ENCODE results near the gene TSPAN1. TPM values are rescaled to one million over a fixed set of nuclear protein-coding genes. Genes with fewer than 3 reads are reported as not detected.

The TSPAN1 gene
- total RNA-seq, 2 donors from 2014 or later, result not detected

GRCh38 chr1:46192171-46192570, 17.3 kb downstream of the TSPAN1 start:
- H3K27ac Mint-ChIP-seq, result no peak overlapping the region
- H3K27ac ChIP-seq (ENCODE audit: low read depth, low read length), result no peak overlapping the region
- H3K4me3 ChIP-seq (ENCODE audit: low read length), result no peak overlapping the region
- no peaks in the 10 kb centered on the region for H3K27me3 ChIP-seq (ENCODE audit: control insufficient read depth, insufficient read depth, low read length, poor library complexity, severe bottlenecking)
- H3K36me3 Mint-ChIP-seq (ENCODE audit: low read depth), result peaks cover 62% of the 10 kb centered on the region
- WGBS, 2 experiments (ENCODE audit: insufficient coverage in 1 of 2, insufficient read length in 1 of 2), result 94 to 95% methylated on average over 6 to 10 of the region's 10 CpGs
- H3K36me3 ChIP-seq (ENCODE audit: control insufficient read depth, insufficient read depth, low read length), result peaks cover 68% of the 10 kb centered on the region
- no peaks in the 10 kb centered on the region for H3K27me3 Mint-ChIP-seq (ENCODE audit: insufficient read depth)
- no peaks in the 10 kb centered on the region for H3K4me1 ChIP-seq (ENCODE audit: control insufficient read depth, insufficient read depth, low read length)
- H3K4me1 Mint-ChIP-seq, result peaks cover 3% of the 10 kb centered on the region
- H3K4me3 Mint-ChIP-seq, result no peak overlapping the region
- no peaks in the 10 kb centered on the region for H3K9me3 Mint-ChIP-seq
- no peak overlapping the region for H3K9ac ChIP-seq (ENCODE audit: extremely low read depth, low read length, poor library complexity, severe bottlenecking)
- no peaks in the 10 kb centered on the region for H3K9me3 ChIP-seq (ENCODE audit: control insufficient read depth, low read length)
- DNase-seq, result no peak
- TF ChIP-seq, protein P1, sequence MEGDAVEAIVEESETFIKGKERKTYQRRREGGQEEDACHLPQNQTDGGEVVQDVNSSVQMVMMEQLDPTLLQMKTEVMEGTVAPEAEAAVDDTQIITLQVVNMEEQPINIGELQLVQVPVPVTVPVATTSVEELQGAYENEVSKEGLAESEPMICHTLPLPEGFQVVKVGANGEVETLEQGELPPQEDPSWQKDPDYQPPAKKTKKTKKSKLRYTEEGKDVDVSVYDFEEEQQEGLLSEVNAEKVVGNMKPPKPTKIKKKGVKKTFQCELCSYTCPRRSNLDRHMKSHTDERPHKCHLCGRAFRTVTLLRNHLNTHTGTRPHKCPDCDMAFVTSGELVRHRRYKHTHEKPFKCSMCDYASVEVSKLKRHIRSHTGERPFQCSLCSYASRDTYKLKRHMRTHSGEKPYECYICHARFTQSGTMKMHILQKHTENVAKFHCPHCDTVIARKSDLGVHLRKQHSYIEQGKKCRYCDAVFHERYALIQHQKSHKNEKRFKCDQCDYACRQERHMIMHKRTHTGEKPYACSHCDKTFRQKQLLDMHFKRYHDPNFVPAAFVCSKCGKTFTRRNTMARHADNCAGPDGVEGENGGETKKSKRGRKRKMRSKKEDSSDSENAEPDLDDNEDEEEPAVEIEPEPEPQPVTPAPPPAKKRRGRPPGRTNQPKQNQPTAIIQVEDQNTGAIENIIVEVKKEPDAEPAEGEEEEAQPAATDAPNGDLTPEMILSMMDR (conservative IDR thresholded peaks at IDR 0.05), result no peak

DNA sequence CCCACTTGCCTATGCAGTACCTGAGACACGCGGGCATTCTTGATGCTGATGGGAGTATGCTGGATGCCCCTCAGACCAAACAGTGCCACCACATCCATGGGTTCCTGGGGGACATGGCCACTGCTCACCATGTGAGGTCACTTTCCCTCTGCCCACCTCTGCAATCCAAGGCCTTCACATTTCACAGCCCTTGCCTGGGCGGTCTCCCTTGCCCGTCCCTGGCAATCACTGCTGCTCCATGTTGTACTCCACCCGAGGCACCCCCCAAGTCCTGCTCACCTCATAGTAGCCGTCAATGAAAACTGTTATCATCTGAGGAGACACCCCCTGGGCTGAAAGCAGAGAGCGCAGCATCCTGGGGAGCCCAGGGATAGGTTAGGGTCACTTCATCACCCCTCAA, 18.4 kb downstream of the TSPAN1 start:
- H3K36me3 Mint-ChIP-seq (ENCODE audit: low read depth), result peaks cover 52% of the 10 kb centered on the region

DNA sequence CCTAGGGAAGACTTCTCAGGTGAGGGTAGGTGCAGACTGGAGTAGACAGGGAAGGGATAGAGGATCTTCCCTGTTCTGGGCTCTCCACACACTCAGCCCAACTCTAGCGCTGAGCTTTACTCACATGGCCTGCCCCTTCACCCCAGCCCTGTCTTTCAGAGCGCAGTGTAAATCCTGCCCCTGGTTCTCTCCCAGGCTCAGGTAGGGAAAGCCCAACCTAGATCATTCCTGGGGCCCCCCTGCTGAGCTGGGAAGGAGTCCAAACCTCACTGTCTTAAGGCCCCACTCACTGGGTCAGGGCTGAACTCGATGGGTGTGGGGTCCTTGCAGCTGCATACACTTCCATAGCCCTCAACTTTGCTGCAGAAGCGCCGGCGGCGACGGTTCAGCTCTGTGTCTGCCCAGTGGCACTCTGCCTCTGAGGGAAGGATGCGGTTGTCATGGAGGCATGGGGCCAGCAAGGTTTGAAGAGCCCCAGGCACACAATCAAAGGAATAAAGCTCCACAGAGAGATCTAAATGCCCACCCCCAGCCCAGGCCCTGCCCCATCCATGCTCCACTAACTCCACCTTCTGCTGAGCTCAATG, 19.2 kb downstream of the TSPAN1 start:
- peak; percentile 71 for DNase-seq
- Mint-ChIP-seq H3K4me1 (peaks cover 6% of the 10 kb centered on the region), H3K27me3 (ENCODE audit: insufficient read depth) (no peaks in the 10 kb centered on the region), H3K36me3 (ENCODE audit: low read depth) (peaks cover 49% of the 10 kb centered on the region), H3K4me3 (no peak overlapping the region), H3K27ac (no peak overlapping the region), H3K9me3 (no peaks in the 10 kb centered on the region)
- Histone ChIP-seq H3K9ac (ENCODE audit: extremely low read depth, low read length, poor library complexity, severe bottlenecking) (no peak overlapping the region), H3K9me3 (ENCODE audit: control insufficient read depth, low read length) (no peaks in the 10 kb centered on the region), H3K27me3 (ENCODE audit: control insufficient read depth, insufficient read depth, low read length, poor library complexity, severe bottlenecking) (no peaks in the 10 kb centered on the region), H3K4me1 (ENCODE audit: control insufficient read depth, insufficient read depth, low read length) (no peaks in the 10 kb centered on the region), H3K36me3 (ENCODE audit: control insufficient read depth, insufficient read depth, low read length) (peaks cover 51% of the 10 kb centered on the region), H3K4me3 (ENCODE audit: low read length) (no peak overlapping the region), H3K27ac (ENCODE audit: low read depth, low read length) (no peak overlapping the region)
- 92 to 93% methylated on average over 7 to 9 of the region's 9 CpGs for WGBS, 2 experiments (ENCODE audit: insufficient coverage in 1 of 2, insufficient read length in 1 of 2)
- TF ChIP-seq, protein P1 (conservative IDR thresholded peaks at IDR 0.05), result no peak

More for the DNA sequence above, 18.4 kb downstream of the TSPAN1 start:
- no peaks in the 10 kb centered on the region for H3K27me3 ChIP-seq (ENCODE audit: control insufficient read depth, insufficient read depth, low read length, poor library complexity, severe bottlenecking)
- peaks cover 58% of the 10 kb centered on the region for H3K36me3 ChIP-seq (ENCODE audit: control insufficient read depth, insufficient read depth, low read length)
- Mint-ChIP-seq H3K4me1 (peaks cover 6% of the 10 kb centered on the region), H3K27ac (no peak overlapping the region), H3K27me3 (ENCODE audit: insufficient read depth) (no peaks in the 10 kb centered on the region), H3K4me3 (no peak overlapping the region), H3K9me3 (no peaks in the 10 kb centered on the region)
- H3K4me3 ChIP-seq (ENCODE audit: low read length), result no peak overlapping the region
- no peak for DNase-seq
- 91 to 95% methylated on average over 4 to 7 of the region's 7 CpGs for WGBS, 2 experiments (ENCODE audit: insufficient coverage in 1 of 2, insufficient read length in 1 of 2)
- H3K9ac ChIP-seq (ENCODE audit: extremely low read depth, low read length, poor library complexity, severe bottlenecking), result no peak overlapping the region
- no peaks in the 10 kb centered on the region for H3K9me3 ChIP-seq (ENCODE audit: control insufficient read depth, low read length)
- H3K4me1 ChIP-seq (ENCODE audit: control insufficient read depth, insufficient read depth, low read length), result no peaks in the 10 kb centered on the region
- TF ChIP-seq, protein P1 (conservative IDR thresholded peaks at IDR 0.05), result no peak
- no peak overlapping the region for H3K27ac ChIP-seq (ENCODE audit: low read depth, low read length)

Data from endodermal cell (in vitro differentiated cells).